GM19455 (cell line): ENCODE results near the gene DNM1L.

Experiments
- ATAC-seq: cut with Tn5 transposase; IDR thresholded peaks from one replicate; pipeline ENCODE4 v1.9.1; 2021; ENCODE audit not compliant: unreplicated experiment

Gene DNM1L

DNA sequence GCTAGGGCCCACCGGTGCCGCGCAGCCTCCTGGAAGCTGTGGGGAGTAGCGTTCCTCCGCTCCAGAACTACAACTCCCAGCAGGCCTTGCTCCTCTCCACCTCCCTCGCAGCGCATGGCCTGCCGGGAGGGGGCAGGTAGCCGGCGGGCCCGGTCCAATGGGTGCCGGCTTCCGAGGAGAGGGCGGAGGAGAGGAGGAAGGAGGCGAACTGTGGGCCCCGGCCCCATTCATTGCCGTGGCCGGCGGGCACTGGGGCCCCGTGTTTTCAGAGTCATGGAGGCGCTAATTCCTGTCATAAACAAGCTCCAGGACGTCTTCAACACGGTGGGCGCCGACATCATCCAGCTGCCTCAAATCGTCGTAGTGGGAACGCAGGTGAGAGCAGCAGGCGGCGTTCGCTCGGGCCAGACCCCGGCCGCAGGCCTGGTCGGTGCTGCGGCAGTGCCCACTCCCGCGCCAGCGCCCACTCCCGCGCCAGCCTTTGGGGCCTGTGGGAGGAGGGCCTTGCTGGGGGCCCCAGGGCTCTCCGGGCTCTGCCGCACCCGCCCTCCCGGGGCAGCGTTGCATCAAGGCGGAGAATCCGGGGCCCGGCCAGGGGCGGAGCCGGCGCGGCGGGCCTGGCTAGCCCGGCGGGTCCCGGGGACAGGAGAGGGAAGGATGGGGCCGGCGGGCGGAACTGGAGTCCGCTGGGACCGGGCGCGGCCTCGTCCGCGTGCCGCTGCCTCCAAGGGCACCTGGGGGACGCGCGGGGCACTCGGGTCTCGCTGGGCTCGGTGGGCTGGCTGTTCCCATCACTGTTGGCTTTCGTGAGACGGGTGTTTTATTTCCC is at the start of gene DNM1L:
Gene DNM1L (plus strand): TSS at position 211 of the 829 bp plus-strand sequence. CDS start 63 bp downstream, at position 274.
- ATAC-seq = peak; percentile 95

DNA sequence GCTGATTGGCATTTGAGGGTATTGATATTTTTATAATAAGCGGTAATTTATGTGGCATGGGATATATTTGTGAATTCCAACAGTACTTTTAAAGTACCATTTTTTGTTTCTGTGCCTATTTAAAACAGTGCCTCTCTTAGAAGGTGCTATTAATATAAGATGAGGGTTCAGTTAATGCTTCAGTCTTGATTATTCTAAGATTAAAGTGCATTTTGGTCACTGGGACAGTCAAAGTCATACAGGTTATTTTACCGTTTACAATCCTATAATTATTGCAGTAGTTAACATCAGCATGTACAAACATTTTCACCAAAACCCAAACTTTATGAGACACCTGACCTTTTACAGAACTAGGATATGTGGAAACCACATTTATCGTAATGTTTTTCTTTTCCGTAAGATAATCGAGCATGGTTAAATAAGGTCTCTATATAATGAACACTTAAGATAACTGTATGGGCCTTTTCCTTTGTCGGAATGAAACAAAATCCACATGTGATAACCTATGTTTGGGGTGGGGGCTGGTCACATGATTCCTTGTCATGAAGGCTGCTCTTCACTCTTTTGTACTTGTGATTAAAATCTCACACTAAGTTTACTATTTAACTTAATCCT is 37.7 kb upstream of the DNM1L start:
- no peak for ATAC-seq

DNA sequence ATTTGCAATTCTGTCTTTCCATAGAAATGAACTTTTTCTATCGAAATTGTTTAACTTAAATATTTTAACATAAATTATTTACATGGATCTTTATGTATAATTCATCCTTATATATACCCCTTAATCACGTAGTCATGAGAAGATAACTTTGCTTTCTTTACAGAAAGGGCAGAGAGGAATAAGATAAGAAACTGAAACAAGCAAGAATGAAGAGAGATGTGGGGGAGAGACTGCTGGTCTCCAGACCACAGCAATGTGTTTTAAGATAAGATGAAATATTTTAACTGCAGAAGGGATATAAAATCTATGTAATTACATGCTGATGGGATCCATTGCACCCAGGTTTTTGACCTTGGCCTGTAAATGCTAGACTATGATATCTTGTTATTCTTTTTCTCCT is 34.7 kb upstream of the DNM1L start:
- no peak for ATAC-seq

DNA sequence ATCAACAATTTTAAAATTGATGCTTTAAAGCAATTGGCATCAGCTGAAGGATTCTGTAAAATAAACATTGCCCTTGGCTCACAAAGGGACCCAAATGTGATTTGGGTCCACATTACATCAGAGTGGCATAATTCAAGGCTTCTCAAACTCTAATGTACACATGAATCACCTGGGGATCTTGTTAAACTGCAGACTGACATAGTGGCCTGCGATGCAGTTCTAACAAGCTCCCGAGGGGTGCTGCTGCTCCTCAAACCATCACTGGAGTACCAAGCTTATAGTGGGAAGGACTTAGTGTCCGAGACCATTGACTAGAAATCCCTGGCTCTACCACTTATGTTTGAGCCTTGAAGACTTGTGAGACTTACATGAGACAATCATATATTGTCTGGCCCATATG is 31.8 kb upstream of the DNM1L start:
- ATAC-seq = no peak

- no peak for ATAC-seq
Measured at GRCh38 chr12:32650508-32650907, 28.6 kb upstream of the DNM1L start.

DNA sequence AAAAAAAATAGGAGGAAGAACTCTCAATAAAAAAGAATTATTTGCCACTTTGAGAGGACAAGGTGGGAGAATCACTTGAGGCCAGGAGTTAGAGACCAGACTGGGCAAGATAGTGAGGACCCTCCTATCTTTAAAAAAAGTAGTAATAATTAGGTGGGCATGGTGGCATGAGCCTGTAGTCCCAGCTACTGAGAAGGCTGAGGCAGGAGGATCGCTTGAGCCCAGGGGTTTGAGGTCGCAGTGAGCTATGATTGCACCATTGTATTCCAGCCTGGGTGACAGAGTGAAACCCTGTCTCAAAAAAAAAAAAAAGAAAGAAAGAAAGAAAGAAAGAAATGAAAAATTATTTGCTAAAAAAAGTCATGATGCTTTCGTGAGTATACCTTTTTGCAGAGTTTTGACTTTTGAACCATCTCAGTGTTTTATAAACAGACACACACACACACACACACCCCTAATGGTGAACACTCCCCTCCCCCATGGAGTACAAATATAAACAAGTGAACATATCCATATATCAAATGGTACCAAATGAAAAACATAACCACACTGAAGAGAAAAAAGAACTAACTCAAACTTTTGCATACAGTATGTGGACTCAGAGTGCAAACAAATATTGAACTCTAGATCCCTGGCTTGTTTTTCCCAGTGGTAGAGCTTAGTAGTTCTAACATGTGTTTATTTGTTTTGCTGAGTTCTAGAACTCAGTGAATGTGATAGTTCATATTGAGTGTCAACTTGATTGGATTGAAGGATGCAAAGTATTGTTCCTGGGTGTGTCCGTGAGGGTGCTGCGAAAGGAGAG is 27.7 kb upstream of the DNM1L start:
- no peak for ATAC-seq

GRCh38 chr12:32651956-32652210 is 27.2 kb upstream of the DNM1L start:
- ATAC-seq = no peak

DNA sequence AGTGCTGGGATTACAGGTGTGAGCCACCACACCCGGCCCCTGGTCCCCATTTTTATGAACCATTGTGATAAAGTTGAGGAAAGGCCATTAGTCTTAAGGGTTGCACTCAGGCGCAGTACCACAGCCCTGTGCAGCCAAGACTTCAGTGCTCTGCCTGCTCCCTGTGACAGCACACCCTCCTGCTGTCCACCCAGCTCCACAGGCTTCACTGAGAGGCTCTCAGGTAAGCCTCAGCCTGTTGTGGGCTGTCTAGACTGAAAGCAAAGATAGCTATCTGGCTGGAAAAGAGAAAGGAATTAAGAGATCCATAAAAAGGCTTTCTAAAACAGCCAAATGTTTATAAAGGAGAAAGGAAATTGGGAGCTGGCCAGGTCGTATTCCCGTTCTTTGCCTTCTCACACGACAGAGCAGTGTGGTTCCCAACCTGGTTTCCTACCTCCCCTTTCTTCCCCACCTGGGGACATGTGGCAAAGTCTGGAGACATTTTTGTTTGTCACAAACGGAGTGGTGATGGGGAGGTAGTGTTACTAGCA is 19.1 kb upstream of the DNM1L start:
- no peak for ATAC-seq

GRCh38 chr12:32661706-32662105 is 17.4 kb upstream of the DNM1L start:
- no peak for ATAC-seq

DNA sequence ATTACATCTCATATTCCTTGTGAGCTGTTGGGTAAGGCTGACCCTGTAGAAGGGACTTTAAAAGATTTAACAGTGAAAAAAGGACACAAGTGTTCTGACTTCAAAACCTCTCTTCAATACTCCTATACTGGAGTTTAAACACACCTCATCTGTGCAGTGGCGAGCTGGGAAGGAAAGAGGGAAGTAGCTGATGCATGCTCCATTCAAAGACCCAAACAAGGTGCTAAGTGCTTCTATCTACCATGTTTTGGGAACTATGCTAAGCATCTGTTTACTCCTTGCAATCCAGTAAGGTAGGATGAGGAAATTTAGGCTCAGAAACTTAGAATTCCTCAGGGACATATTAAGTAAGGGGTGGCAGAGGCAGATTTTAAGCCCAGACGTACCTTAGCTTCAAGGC is 16.4 kb upstream of the DNM1L start:
- ATAC-seq = no peak

DNA sequence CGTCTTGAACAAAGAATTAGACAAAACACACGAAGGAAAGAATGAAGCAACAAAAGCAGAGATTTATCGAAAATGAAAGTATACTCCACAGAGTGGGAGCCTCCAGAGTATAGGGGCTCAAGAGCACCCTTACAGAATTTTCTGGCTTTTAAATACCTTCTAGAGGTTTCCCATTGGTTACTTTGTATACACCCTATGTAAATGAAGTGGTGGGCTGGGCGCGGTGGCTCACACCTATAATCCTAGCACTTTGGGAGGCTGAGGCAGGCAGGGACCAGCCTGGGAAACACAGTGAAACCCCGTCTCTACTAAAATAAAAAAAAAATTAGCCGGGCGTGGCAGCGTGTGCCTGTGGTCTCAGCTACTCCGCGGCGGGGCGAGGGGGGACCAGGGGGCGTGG is 13.1 kb upstream of the DNM1L start:
- no peak for ATAC-seq

DNA sequence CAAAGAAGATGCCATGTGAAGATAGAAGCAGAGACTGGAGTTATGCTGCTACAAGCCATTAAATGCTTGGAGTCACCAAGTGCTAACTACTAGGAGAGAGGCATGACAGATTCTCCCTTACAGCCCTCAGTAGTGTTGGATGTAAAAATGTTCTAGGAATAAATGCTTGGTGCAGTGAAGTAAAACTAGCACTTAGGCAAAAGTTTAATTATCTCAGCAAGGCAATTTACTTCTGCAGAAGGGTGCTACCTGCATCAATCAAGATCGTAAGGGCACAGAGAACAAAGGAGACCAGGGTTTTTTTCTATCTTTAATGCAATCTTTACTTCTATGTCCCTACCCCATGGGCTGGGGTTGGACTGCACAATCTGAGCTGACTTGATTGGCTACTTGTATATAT is 9.5 kb upstream of the DNM1L start:
- no peak for ATAC-seq

DNA sequence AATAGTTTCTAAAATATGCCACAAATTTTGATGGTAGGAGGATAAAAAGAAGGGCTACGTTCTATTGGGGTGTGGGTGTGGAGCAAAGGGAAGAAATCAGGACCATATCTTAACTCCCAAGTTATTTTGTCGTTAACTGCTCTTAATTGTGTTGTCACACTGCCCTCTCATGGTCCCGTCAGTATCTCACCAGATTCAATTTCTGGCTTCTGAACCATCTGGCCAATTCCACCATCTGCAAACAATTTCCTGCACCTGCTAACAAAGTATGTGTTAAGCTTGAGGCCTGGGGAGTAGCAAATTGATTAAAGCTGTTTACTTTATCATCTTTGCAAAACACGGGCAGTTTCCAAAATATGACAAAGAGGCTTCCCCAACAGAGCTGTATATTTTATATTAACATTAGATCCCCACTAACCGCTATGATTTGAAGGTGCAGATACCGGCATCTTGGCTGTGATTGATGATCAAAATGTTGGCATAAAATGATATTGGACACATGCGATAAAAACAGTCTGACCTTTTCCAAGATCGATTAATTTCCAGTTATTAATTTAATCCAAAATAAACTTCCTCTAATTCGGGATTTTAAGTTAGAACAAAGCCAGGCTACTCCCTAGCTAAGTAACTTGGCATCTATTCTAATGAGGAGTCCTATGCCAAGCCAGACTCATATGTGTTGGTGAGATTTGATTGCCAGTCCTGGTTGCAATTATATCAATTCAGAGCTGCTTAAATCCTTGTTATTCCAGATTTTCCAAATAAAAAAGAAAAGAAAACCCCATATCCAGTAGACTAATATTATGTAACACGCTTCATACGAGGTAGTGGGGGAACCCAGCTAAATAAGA is 6.9 kb upstream of the DNM1L start:
- ATAC-seq = no peak

GRCh38 chr12:32679920-32680237 is 778 bp downstream of the DNM1L start:
- no peak for ATAC-seq

DNA sequence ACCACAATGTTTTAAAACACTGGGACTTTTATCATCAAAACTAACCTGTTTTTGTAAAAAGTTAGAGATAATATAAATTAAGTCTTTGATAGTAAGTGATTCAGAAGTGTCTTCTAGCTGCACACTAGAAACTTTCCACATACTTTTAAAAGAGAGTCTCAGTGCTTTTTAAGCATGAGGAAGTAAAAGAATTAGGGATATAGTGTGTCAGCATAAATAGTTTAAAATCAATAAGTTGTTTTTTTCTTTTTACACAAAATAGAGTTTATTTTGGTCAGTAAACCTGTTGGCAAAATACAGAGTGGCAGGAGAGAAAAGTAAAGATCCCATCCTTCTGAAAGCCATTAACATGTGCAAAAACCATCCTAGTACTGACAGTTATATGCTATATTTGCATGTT is 1.7 kb downstream of the DNM1L start:
- no peak for ATAC-seq

DNA sequence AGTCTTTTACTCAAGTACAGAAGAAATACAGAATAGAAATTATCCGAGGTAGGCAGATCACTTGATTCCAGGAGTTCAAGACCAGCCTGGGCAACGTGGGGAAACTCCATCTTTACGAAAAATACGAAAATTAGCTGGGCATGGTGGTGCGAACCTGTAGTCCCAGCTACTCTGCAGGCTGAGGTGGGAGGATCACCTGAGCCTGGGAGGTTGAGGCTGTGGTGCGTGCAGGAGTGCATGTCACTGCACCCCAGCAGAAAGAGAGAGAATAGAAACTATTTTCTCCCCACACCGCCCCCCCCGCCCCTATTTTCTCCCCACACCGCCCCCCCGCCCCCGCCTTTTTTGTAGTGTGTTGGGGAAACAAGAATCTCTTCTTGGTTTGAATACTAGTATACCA is 2.2 kb downstream of the DNM1L start:
- no peak for ATAC-seq

DNA sequence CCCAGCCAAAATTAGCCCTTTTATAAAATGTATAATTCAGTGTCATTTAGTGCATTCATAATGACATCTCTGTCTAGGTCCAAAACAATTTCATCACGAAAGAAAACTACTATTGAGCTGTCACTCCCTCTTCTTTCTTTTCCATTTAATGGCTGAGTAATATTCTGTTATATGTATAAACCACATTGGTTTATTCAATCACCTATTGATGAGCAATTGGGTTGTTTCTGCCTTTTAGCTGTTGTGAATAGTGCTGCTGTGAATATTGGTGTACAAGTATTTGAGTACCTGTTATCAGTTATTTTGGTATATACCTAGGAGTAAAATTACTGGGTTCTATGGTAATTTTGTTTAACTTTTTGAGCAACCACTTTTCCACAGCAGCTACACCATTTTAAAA is 7.2 kb downstream of the DNM1L start:
- ATAC-seq = no peak

GRCh38 chr12:32688786-32689185 is 9.7 kb downstream of the DNM1L start:
- ATAC-seq = no peak

DNA sequence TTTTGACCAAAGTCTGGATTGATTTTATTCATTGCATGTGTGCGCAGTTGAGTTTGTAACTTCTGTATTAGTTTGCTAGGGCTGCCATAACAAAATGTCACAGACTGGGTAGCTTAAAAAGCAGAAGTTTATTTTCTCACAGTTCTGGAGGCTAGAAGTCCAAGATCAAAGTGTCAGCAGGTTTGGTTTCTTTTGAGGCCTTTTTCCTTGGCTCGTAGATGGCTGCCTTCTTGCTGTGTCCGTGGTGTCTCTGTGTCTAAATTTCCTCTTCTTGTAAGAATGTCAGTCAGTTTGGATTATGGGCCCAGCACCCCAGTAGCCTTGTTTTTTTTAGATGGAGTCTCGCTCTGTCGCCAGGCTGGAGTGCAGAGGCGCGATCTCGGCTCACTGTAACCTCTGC is 11.8 kb downstream of the DNM1L start:
- ATAC-seq = no peak

GRCh38 chr12:32692358-32692757 is 13.3 kb downstream of the DNM1L start:
- no peak for ATAC-seq

DNA sequence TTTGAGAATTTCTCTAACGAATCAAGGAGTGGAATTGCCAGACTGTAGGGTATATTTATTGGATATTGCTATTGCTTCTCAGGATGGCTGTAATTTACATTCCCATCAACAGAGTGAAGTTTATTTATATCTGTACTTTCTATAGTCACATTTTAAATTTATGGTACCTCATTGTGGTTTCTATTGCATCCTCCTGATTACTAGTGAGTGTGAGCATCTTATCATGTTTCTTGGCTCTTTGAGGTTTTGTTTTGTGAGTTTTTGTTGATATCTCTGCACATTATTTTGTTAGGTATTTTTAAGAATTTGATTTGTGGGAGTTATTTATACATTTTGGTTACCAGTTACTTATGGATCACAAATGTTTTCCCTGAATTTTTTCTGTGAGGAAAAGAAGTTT is 13.9 kb downstream of the DNM1L start:
- ATAC-seq = no peak
